Rectal smooth muscle tissue (tissue), 1 donor: ENCODE data around the gene RRBP1.
A peak's percentile ranks its signal among the peaks of the same experiment; 100 is the strongest.

ENCODE experiments used
- H3K27ac ChIP-seq: one replicate; pipeline ENCODE4 v1.7.0; 2013; ENCODE audit warnings: low read depth, low read length, inconsistent platforms
- H3K27me3 ChIP-seq: one replicate; pipeline ENCODE4 v1.7.0; 2013; ENCODE audit warnings: low read length; ENCODE audit not compliant: control insufficient read depth, insufficient read depth
- H3K36me3 ChIP-seq: one replicate; pipeline ENCODE4 v1.7.0; 2013; ENCODE audit warnings: low read length; ENCODE audit not compliant: control insufficient read depth, insufficient read depth
- H3K4me1 ChIP-seq: one replicate; pipeline ENCODE4 v1.7.0; 2013; ENCODE audit warnings: low read length; ENCODE audit not compliant: control insufficient read depth, insufficient read depth
- H3K4me3 ChIP-seq: one replicate; pipeline ENCODE4 v1.7.0; 2013; ENCODE audit warnings: low read length
- H3K9ac ChIP-seq: one replicate; pipeline ENCODE4 v1.7.0; 2013; ENCODE audit warnings: low read length

RRBP1 gene

DNA sequence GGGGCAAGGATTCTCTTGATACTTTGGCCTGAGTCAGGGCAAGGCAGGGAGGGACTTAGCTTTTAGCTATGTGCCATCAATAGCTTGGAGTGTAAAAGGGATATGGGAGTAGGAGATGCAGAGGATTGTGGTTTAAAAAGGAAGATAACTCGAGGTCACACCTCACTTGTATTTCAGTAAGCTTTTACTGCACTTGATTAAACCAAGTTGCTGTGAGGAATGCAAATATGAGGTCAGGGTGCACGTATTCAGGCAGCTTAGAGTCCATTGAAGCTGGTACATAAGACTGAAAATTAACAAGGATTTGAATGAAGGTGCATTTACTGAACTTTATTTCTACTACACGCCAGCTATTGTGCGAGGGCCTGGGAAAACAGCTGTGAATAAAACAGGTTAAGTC is 80.1 kb downstream of the RRBP1 start:
- H3K27me3 ChIP-seq: no peaks in the 10 kb centered on the region
- no peak overlapping the region for H3K9ac ChIP-seq
- H3K4me3 ChIP-seq: no peak overlapping the region
- peak overlapping the region; percentile 4 for H3K27ac ChIP-seq
- peaks cover 26% of the 10 kb centered on the region for H3K4me1 ChIP-seq
- H3K36me3 ChIP-seq: no peaks in the 10 kb centered on the region

DNA sequence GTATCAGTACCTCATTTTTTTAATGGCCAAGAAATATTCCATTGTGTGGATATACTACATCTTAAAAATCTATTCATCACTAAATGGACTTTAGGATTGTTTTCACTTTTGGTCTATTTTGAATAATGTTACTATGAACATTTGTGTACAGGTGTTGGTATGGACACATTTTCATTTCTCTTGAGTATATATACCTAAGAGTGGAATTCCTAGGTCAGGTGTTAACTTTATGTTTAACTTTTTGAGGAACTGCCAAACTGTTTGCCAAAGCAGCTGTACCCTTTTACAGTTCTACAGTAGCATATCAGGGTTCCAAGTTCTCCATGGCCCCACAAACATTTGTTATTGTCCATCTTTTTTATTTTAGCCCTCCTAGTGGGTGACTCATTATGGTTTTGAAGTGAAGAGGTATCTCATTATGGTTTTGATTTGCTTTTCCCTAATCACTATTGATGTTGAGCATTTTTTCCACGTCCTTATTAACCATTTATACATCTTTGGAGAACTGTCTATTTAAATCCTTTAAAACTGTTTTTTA is 84.0 kb downstream of the RRBP1 start:
- peaks cover 42% of the 10 kb centered on the region for H3K4me1 ChIP-seq

DNA sequence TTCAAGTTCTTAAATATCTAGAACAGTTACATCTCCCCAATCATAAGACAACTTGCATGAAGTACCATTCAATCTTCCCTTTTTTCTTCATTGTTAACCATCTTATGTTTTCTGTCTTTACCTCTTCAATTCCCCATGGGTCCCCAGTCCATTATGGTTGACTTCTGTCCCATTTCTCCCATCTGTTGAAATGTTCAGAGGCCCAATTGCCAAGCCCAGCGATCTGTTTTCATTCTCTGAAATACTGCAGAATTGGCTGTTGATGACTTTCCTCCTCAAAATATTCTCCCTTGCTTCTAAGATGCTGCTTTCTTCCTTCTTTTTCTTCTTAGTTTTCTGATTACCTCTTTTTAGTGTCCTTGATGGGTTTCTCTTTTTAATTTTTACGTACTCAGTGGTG is 86.2 kb downstream of the RRBP1 start:
- Histone ChIP-seq H3K4me3 (no peak overlapping the region), H3K27ac (peak overlapping the region; percentile 33), H3K9ac (no peak overlapping the region), H3K27me3 (no peaks in the 10 kb centered on the region), H3K4me1 (peaks cover 43% of the 10 kb centered on the region), H3K36me3 (no peaks in the 10 kb centered on the region)

More for the DNA sequence above, 84.0 kb downstream of the RRBP1 start:
- Histone ChIP-seq H3K4me3 (no peak overlapping the region), H3K36me3 (no peaks in the 10 kb centered on the region), H3K9ac (no peak overlapping the region), H3K27me3 (no peaks in the 10 kb centered on the region), H3K27ac (no peak overlapping the region)

DNA sequence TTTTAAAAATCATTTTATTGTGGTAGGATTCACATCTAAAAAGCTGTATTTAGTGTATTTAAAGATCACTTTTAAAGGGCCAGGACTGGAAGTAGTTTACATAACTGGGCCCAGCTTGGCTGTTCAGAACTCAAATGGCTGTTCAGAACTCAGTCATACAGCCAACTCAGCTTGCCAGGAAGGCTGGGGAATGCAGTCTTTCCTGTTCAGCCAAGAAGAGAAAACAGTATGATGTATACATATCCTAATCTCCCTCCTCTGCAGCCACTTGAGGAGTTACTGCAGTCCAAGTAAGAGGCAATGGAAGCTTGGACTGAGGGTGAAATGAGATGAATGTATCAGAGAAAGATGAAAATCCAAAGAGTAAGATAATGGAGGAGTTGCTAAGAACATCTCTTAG is 87.6 kb downstream of the RRBP1 start:
- no peak overlapping the region for H3K9ac ChIP-seq
- H3K27me3 ChIP-seq: no peaks in the 10 kb centered on the region
- H3K4me3 ChIP-seq: no peak overlapping the region
- peaks cover 50% of the 10 kb centered on the region for H3K4me1 ChIP-seq
- peak overlapping the region; percentile 82 for H3K27ac ChIP-seq
- H3K36me3 ChIP-seq: no peaks in the 10 kb centered on the region

DNA sequence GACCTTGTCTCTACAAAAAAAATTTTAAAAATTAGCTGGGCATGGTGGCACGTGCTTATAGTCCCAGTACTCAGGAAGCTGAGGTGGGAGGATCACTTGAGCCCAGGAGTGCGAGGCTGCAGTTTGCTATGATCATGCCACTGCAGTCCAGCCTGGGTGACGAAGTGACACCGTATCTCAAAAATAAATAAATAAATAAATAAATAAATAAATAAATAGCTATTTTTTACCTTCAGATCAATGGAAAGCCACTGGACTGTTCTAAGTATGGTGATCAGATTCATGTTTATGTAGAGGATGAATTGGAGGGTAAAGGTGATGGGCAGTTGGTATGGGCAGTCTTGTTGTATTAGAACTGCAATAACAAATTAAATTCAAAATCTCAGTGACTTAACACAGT is 88.1 kb downstream of the RRBP1 start:
- H3K27me3 ChIP-seq: no peaks in the 10 kb centered on the region
- no peak overlapping the region for H3K9ac ChIP-seq
- peak overlapping the region; percentile 34 for H3K4me3 ChIP-seq
- no peaks in the 10 kb centered on the region for H3K36me3 ChIP-seq
- H3K27ac ChIP-seq: peak overlapping the region; percentile 82
- H3K4me1 ChIP-seq: peaks cover 51% of the 10 kb centered on the region

DNA sequence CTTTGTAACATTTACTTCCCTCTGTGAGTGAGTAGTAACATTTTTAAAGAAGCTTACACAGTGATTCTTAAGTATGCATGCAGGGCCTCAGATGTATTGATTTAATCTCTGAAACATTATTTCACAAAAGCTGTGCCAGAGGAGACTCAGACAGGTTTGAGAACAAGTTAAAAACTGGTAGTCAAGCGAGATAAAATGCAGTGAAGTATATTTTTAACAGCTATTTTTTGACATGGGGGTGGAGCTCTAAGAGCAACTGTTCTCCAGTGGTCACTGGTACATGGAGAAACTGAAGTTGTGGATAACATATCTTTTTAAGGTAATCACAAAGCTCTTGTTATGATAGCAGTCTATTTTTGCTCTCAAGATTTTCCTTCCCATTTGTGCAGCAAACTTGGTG is 91.8 kb downstream of the RRBP1 start:
- peaks cover 57% of the 10 kb centered on the region for H3K4me1 ChIP-seq
- H3K9ac ChIP-seq: no peak overlapping the region
- no peaks in the 10 kb centered on the region for H3K27me3 ChIP-seq
- no peak overlapping the region for H3K4me3 ChIP-seq
- peak overlapping the region; percentile 78 for H3K27ac ChIP-seq
- H3K36me3 ChIP-seq: no peaks in the 10 kb centered on the region

DNA sequence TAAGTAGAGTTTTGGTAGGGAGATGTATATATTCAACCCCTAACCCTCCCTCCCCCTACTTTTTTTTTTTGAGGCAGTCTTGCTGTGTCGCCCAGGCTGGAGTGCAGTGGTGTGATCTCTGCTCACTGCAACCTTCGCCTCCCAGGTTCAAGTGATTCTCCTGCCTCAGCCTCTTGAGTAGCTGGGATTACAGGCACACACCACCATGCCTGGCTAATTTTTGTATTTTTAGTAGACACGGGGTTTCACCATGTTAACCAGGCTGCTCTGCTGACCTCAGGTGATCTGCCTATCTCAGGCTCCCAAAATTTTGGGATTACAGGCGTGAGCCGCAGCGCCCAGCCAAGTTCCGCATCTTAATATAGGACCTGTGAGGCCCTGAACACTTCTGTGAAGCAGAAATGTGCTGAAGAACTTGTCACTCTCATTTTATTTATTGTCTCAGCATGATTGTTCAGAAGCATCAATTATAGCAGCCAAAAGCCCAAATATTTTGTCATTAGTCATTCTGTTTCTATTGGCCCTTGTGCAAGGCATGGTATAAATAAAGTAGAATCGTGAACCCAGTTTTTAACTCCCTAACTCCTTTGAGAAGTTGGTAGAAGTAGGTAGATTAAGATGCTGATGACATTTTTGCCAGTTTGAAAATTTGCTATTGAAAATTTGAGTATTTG is 92.7 kb downstream of the RRBP1 start:
- H3K9ac ChIP-seq: no peak overlapping the region
- peak overlapping the region; percentile 1 for H3K4me3 ChIP-seq
- H3K27ac ChIP-seq: peak overlapping the region; percentile 78
- H3K27me3 ChIP-seq: no peaks in the 10 kb centered on the region
- peaks cover 51% of the 10 kb centered on the region for H3K4me1 ChIP-seq
- no peaks in the 10 kb centered on the region for H3K36me3 ChIP-seq

DNA sequence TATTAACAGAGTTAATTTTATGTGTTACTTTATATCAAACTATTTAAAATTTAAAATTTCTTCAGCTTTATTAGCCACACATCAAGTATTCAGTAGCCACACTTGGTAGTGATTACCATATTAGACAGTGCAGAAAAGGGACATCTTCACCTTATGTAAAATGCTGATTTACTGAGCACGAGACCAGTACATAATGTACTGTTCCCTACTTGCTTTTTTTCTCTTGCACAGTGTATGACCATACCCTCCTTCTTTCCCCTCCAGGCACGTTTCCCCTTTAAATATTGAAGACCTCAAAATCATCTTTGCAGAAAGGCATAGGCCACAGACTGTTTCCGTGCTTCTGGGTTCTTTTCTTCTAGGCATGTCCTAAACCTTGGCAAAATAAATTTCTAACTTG is 94.2 kb downstream of the RRBP1 start:
- Histone ChIP-seq H3K36me3 (no peaks in the 10 kb centered on the region), H3K4me1 (peaks cover 39% of the 10 kb centered on the region), H3K27ac (peak overlapping the region; percentile 70), H3K9ac (no peak overlapping the region), H3K27me3 (no peaks in the 10 kb centered on the region), H3K4me3 (no peak overlapping the region)

DNA sequence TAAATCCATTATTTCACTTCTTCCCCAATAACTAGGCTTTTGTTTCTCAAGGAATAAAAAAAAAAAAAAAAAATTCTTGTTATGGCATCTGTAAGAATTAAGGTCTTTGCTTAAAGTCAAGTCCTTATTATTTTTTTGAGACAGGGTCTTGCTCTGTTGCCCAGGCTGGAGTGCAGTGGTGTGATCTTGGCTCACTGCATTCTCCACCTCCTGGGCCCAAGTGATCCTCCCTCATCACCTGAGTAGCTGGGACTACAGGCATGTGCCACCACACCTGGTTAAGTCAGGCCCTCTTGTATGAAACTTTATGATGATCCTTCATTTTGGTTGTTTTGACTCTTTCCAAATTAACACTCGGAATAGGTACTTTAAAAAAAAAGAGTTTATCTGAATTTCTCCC is 94.9 kb downstream of the RRBP1 start:
- H3K4me3 ChIP-seq: no peak overlapping the region
- no peak overlapping the region for H3K9ac ChIP-seq
- peaks cover 44% of the 10 kb centered on the region for H3K4me1 ChIP-seq
- H3K36me3 ChIP-seq: no peaks in the 10 kb centered on the region
- H3K27me3 ChIP-seq: no peaks in the 10 kb centered on the region
- H3K27ac ChIP-seq: peak overlapping the region; percentile 70

DNA sequence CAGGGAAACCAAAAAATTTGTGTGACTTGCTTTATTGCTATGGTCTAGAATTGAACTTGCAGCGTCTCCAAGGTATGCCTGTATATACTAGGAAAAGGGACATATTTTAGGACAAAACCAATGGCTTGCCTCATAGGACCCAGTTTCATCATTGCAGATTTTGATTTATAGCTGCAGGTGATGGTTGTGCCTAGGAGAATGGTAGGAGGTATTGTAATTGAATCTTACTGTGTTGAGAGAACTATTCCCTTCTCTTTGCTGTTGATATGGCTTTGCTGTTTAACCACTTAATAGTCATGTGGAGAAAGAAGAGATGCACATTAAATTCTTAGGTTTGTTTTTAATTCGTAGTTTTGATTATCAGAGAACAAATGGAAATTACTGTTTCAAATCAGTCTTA is 95.8 kb downstream of the RRBP1 start:
- H3K4me3 ChIP-seq: no peak overlapping the region
- H3K9ac ChIP-seq: peak overlapping the region; percentile 11
- H3K36me3 ChIP-seq: no peaks in the 10 kb centered on the region
- peak overlapping the region; percentile 40 for H3K27ac ChIP-seq
- peaks cover 37% of the 10 kb centered on the region for H3K4me1 ChIP-seq
- no peaks in the 10 kb centered on the region for H3K27me3 ChIP-seq

DNA sequence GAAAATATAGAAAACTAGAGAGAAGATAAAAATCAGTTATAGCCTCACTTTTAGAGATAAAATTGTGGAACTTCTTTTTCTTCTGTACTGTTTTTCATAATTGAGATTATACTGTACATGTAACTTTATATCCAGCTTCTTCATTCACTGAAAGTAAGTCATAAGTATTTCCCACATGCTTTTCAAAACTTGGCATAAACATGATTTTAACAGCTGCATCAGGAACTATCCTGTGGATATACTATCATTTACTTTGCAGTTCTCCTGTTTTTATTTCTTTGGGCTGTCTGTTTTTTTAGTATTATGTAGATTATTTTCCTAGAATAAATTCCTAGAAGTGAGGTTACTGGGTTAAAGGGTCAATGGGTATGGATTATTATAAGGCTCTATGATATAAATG is 97.4 kb downstream of the RRBP1 start:
- H3K27ac ChIP-seq: no peak overlapping the region
- no peak overlapping the region for H3K9ac ChIP-seq
- H3K4me3 ChIP-seq: no peak overlapping the region
- peaks cover 28% of the 10 kb centered on the region for H3K4me1 ChIP-seq
- H3K27me3 ChIP-seq: no peaks in the 10 kb centered on the region
- H3K36me3 ChIP-seq: no peaks in the 10 kb centered on the region

DNA sequence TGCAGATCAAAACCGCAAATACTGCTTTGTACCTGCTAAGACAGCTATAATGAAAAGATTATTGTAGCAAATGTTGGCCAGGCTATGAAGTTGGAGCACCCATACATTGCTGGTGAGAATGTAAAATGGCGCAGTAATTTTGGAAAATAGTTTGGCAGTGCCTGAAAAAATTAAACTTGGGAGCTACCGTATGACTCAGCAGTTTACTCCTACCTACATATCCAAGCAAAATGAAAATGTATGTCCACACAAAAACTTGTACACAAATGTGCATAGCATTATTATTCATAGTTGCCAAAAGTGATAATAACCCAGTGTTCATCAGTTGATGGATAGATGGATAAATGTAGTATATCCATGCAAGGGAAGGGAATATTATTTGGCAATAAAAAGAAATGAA is 98.9 kb downstream of the RRBP1 start:
- Histone ChIP-seq H3K4me1 (peaks cover 28% of the 10 kb centered on the region), H3K27me3 (no peaks in the 10 kb centered on the region), H3K36me3 (no peaks in the 10 kb centered on the region), H3K9ac (no peak overlapping the region), H3K27ac (peak overlapping the region; percentile 40), H3K4me3 (no peak overlapping the region)

DNA sequence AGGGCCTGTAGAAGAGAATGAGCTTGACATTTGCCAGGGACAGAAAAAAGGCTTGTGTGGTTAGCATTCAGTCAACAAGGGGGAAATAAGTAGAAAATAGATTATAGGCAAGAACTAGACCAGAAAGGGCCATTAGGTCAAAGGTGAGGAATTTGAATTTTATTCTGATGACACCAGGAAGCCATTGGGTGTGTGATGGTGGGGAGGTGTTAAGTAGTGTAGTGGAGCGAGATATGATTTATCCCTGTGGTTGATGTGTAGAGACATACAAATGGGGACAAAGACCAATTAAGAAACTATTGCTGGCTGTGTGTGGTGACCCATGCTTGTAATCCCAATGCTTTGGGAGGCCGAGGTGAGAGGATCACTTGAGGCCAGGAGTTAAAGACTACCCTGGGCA is 101.1 kb downstream of the RRBP1 start:
- H3K27ac ChIP-seq: peak overlapping the region; percentile 4
- H3K36me3 ChIP-seq: no peaks in the 10 kb centered on the region
- no peaks in the 10 kb centered on the region for H3K27me3 ChIP-seq
- peaks cover 20% of the 10 kb centered on the region for H3K4me1 ChIP-seq
- H3K9ac ChIP-seq: no peak overlapping the region
- no peak overlapping the region for H3K4me3 ChIP-seq
